HEK293T (cell line): Measurements from ENCODE around the gene COL4A3.

Source experiments
- CTCF ChIA-PET: fragments of 350-600 bp; formaldehyde crosslinking; extraction: SDS; loops from one replicate; lab custom pipeline; 2021; ENCODE audit warnings: antibody characterized with exemption, inconsistent platforms; lab: Yijun Ruan, JAX
- POLR2A ChIA-PET: fragments of 350-600 bp; formaldehyde crosslinking; extraction: SDS; loops from one replicate; lab custom pipeline; 2020; ENCODE audit warnings: antibody characterized with exemption, inconsistent platforms; lab: Yijun Ruan, JAX
- DNase-seq: peaks from one replicate; pipeline ENCODE4 v3.0.0; 2012; ENCODE audit warnings: mixed read lengths; ENCODE audit errors: extremely low spot score
- ARNT ChIP-seq: fragments of 450-650 bp; IDR thresholded peaks from 2 replicates; pipeline ENCODE4 v1.6.1; 2017; ENCODE audit warnings: mild to moderate bottlenecking
- BHLHE40 ChIP-seq: fragments of 450-650 bp; IDR thresholded peaks from 2 replicates; pipeline ENCODE4 v1.6.1; 2016; ENCODE audit warnings: mild to moderate bottlenecking, moderate library complexity, borderline replicate concordance
- CTBP1 ChIP-seq: fragments of 450-650 bp; IDR thresholded peaks from 2 replicates; pipeline ENCODE4 v1.6.1; 2016; ENCODE audit warnings: borderline replicate concordance
- ELF4 ChIP-seq: fragments of 450-650 bp; IDR thresholded peaks from 2 replicates; pipeline ENCODE4 v1.6.1; 2017; ENCODE audit warnings: antibody characterized with exemption
- FOXA1 ChIP-seq: fragments of 450-650 bp; IDR thresholded peaks from 2 replicates; pipeline ENCODE4 v1.6.1; 2016; ENCODE audit warnings: mild to moderate bottlenecking
- FOXK2 ChIP-seq: fragments of 450-650 bp; IDR thresholded peaks from 2 replicates; pipeline ENCODE4 v1.6.1; 2016; ENCODE audit warnings: mild to moderate bottlenecking
- FOXM1 ChIP-seq: fragments of 450-650 bp; IDR thresholded peaks from 2 replicates; pipeline ENCODE4 v1.6.1; 2017; ENCODE audit warnings: mild to moderate bottlenecking, borderline replicate concordance
- HDGF ChIP-seq: fragments of 450-650 bp; IDR thresholded peaks from 2 replicates; pipeline ENCODE4 v1.6.1; 2017; ENCODE audit warnings: antibody characterized with exemption, borderline replicate concordance
- L3MBTL2 ChIP-seq: fragments of 450-650 bp; conservative IDR thresholded peaks from 2 replicates; pipeline ENCODE4 v1.6.1; 2016; ENCODE audit warnings: mild to moderate bottlenecking
- LEF1 ChIP-seq: fragments of 450-650 bp; IDR thresholded peaks from 2 replicates; pipeline ENCODE4 v1.6.1; 2017; ENCODE audit warnings: mild to moderate bottlenecking, borderline replicate concordance
- NFRKB ChIP-seq: fragments of 450-650 bp; IDR thresholded peaks from 2 replicates; pipeline ENCODE4 v1.6.1; 2016; ENCODE audit warnings: mild to moderate bottlenecking, moderate library complexity
- PKNOX1 ChIP-seq: fragments of 450-650 bp; IDR thresholded peaks from 2 replicates; pipeline ENCODE4 v1.6.1; 2016
- SP1 ChIP-seq: fragments of 450-650 bp; IDR thresholded peaks from 2 replicates; pipeline ENCODE4 v1.6.1; 2017
- SUZ12 ChIP-seq: fragments of 450-650 bp; IDR thresholded peaks from 2 replicates; pipeline ENCODE4 v1.6.1; 2016; ENCODE audit warnings: mild to moderate bottlenecking
- TARDBP ChIP-seq: fragments of 450-650 bp; IDR thresholded peaks from 2 replicates; pipeline ENCODE4 v1.6.1; 2016
- ZNF384 ChIP-seq: fragments of 450-650 bp; IDR thresholded peaks from 2 replicates; pipeline ENCODE4 v1.6.1; 2016

COL4A3 gene

GRCh38 chr2:227335713-227336112 is 171.3 kb downstream of the COL4A3 start:
- CTCF ChIA-PET = no interaction called here
- no peak for TF ChIP-seq ZNF384
- no peak for TF ChIP-seq FOXM1
- no peak for TF ChIP-seq LEF1
- TF ChIP-seq SP1 = no peak
- no peak for TF ChIP-seq NFRKB
- no peak for TF ChIP-seq TARDBP
- TF ChIP-seq ELF4 = no peak
- TF ChIP-seq L3MBTL2 = no peak
- no peak for TF ChIP-seq CTBP1
- no peak for TF ChIP-seq BHLHE40
- TF ChIP-seq PKNOX1 = no peak
- POLR2A ChIA-PET = no interaction called here
- DNase-seq = no peak

GRCh38 chr2:227337442-227337841 is 173.0 kb downstream of the COL4A3 start:
- TF ChIP-seq BHLHE40 (no peak), FOXM1 (no peak), PKNOX1 (no peak), LEF1 (no peak)
- ChIA-PET CTCF (no interaction called here), POLR2A (no interaction called here)
- no peak for DNase-seq

GRCh38 chr2:227339098-227339599 is 174.7 kb downstream of the COL4A3 start:
- no peak for DNase-seq
- TF ChIP-seq SUZ12 (no peak), LEF1 (no peak), SP1 (no peak), FOXA1 (no peak), CTBP1 (no peak), PKNOX1 (no peak), NFRKB (no peak), ELF4 (no peak), FOXM1 (no peak), BHLHE40 (no peak), HDGF (no peak), L3MBTL2 (no peak), FOXK2 (no peak), ARNT (no peak), TARDBP (no peak), ZNF384 (no peak)
- ChIA-PET POLR2A (no interaction called here), CTCF (interaction anchor here (0.6 kb wide), 1 partner anchor 319 kb away, joined by 3 read pairs; no protein-coding TSS in a partner anchor)

- DNase-seq = no peak
- CTCF ChIA-PET = no interaction called here
- TF ChIP-seq ZNF384 = no peak
- no peak for TF ChIP-seq CTBP1
- TF ChIP-seq ARNT = no peak
- TF ChIP-seq LEF1 = no peak
- no peak for TF ChIP-seq SP1
- TF ChIP-seq SUZ12 = no peak
- TF ChIP-seq PKNOX1 = no peak
- TF ChIP-seq L3MBTL2 = no peak
- no peak for TF ChIP-seq FOXA1
- POLR2A ChIA-PET = no interaction called here
These were observed 175.7 kb downstream of the COL4A3 start for GRCh38 chr2:227340106-227340505.

- DNase-seq = no peak
- TF ChIP-seq ELF4 = no peak
- TF ChIP-seq LEF1 = no peak
- no peak for TF ChIP-seq HDGF
- no peak for TF ChIP-seq ZNF384
- TF ChIP-seq PKNOX1 = no peak
- TF ChIP-seq NFRKB = no peak
- POLR2A ChIA-PET = no interaction called here
- CTCF ChIA-PET = no interaction called here
These were observed 177.1 kb downstream of the COL4A3 start for GRCh38 chr2:227341553-227341952.

- CTCF ChIA-PET = no interaction called here
- no peak for DNase-seq
- TF ChIP-seq PKNOX1 = no peak
- no peak for TF ChIP-seq BHLHE40
- no peak for TF ChIP-seq ELF4
- TF ChIP-seq FOXA1 = no peak
- no peak for TF ChIP-seq FOXM1
- TF ChIP-seq ARNT = no peak
- TF ChIP-seq SUZ12 = no peak
- no peak for TF ChIP-seq FOXK2
- TF ChIP-seq ZNF384 = no peak
- TF ChIP-seq LEF1 = no peak
- no peak for TF ChIP-seq TARDBP
- TF ChIP-seq NFRKB = no peak
- POLR2A ChIA-PET = no interaction called here
These were observed 179.8 kb downstream of the COL4A3 start for GRCh38 chr2:227344231-227344630.
